GM21390 (cell line): ENCODE data around the gene MFAP1.
"Not testable (repeated sequence)": the region's sequence is repeated elsewhere in the genome, so short reads cannot be mapped to it uniquely, and the experiment has no call there.

Experiments used
- ATAC-seq: cut with Tn5 transposase; IDR thresholded peaks from one replicate; pipeline ENCODE4 v1.9.1; 2021; ENCODE audit not compliant: unreplicated experiment

Gene MFAP1

GRCh38 chr15:43824302-43825246 lies at the start of gene MFAP1:
TSS of gene MFAP1 (minus strand) at chr15:43824690. CDS start at chr15:43824569, 121 bp downstream.
- peak; percentile 78 for ATAC-seq

GRCh38 chr15:43873651-43874050 lies 49.2 kb upstream of the MFAP1 start:
- ATAC-seq, result no peak

GRCh38 chr15:43872416-43873020 lies 48.0 kb upstream of the MFAP1 start:
- no peak for ATAC-seq

GRCh38 chr15:43871835-43872234 lies 47.3 kb upstream of the MFAP1 start:
- no peak for ATAC-seq

GRCh38 chr15:43868406-43868805 lies 43.9 kb upstream of the MFAP1 start:
- ATAC-seq, result no peak

- no peak for ATAC-seq
Measured at GRCh38 chr15:43867096-43867495, 42.6 kb upstream of the MFAP1 start.

GRCh38 chr15:43866636-43867035 lies 42.1 kb upstream of the MFAP1 start:
- not testable (repeated sequence) for ATAC-seq

GRCh38 chr15:43859546-43859945 lies 35.1 kb upstream of the MFAP1 start:
- ATAC-seq, result no peak

GRCh38 chr15:43854801-43855200 lies 30.3 kb upstream of the MFAP1 start:
- no peak for ATAC-seq

GRCh38 chr15:43852607-43853006 lies 28.1 kb upstream of the MFAP1 start:
- ATAC-seq, result no peak

GRCh38 chr15:43851251-43851650 lies 26.8 kb upstream of the MFAP1 start:
- no peak for ATAC-seq

GRCh38 chr15:43845421-43845820 lies 20.9 kb upstream of the MFAP1 start:
- no peak for ATAC-seq

GRCh38 chr15:43832485-43832884 lies 8.0 kb upstream of the MFAP1 start:
- not testable (repeated sequence) for ATAC-seq

GRCh38 chr15:43831519-43832052 lies 7.1 kb upstream of the MFAP1 start:
- ATAC-seq, result not testable (repeated sequence)

- ATAC-seq, result not testable (repeated sequence)
Measured at GRCh38 chr15:43830691-43831275, 6.3 kb upstream of the MFAP1 start.

- ATAC-seq, result not testable (repeated sequence)
Measured at GRCh38 chr15:43829951-43830540, 5.6 kb upstream of the MFAP1 start.

GRCh38 chr15:43828061-43828657 lies 3.7 kb upstream of the MFAP1 start:
- no peak for ATAC-seq

GRCh38 chr15:43826508-43827341 lies 2.2 kb upstream of the MFAP1 start, which contains the start of gene WDR76:
TSS of gene WDR76 (plus strand) at chr15:43827002. CDS start at chr15:43827033, 31 bp downstream.
- ATAC-seq, result peak; percentile 49

- ATAC-seq, result no peak
Measured at GRCh38 chr15:43826029-43826507, 1.6 kb upstream of the MFAP1 start.

- ATAC-seq, result not testable (repeated sequence)
Measured at GRCh38 chr15:43825305-43825704, 815 bp upstream of the MFAP1 start.
